ENCODE results near the gene MAML3. TPM values are rescaled to one million over a fixed set of nuclear protein-coding genes. Genes with fewer than 3 reads are reported as not detected.
A peak's percentile ranks its signal among the peaks of the same experiment; 100 is the strongest.

The MAML3 gene
- total RNA-seq, 1 donor from 2014 or later = 8.0 TPM

- peaks cover 2% of the 10 kb centered on the region for H3K36me3 Mint-ChIP-seq (ENCODE audit: unreplicated experiment)
- peaks cover 18% of the 10 kb centered on the region for H3K4me1 Mint-ChIP-seq (ENCODE audit: unreplicated experiment)
- no peaks in the 10 kb centered on the region for H3K9me3 Mint-ChIP-seq (ENCODE audit: unreplicated experiment)
- TF ChIP-seq, protein P1, sequence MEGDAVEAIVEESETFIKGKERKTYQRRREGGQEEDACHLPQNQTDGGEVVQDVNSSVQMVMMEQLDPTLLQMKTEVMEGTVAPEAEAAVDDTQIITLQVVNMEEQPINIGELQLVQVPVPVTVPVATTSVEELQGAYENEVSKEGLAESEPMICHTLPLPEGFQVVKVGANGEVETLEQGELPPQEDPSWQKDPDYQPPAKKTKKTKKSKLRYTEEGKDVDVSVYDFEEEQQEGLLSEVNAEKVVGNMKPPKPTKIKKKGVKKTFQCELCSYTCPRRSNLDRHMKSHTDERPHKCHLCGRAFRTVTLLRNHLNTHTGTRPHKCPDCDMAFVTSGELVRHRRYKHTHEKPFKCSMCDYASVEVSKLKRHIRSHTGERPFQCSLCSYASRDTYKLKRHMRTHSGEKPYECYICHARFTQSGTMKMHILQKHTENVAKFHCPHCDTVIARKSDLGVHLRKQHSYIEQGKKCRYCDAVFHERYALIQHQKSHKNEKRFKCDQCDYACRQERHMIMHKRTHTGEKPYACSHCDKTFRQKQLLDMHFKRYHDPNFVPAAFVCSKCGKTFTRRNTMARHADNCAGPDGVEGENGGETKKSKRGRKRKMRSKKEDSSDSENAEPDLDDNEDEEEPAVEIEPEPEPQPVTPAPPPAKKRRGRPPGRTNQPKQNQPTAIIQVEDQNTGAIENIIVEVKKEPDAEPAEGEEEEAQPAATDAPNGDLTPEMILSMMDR (IDR thresholded peaks at IDR 0.05) = no peak
- no peaks in the 10 kb centered on the region for H3K27me3 Mint-ChIP-seq (ENCODE audit: unreplicated experiment)
- DNase-seq (ENCODE audit: extremely low spot score, unreplicated experiment) = no peak
- no peak overlapping the region for H3K4me3 Mint-ChIP-seq (ENCODE audit: unreplicated experiment)
- no peak overlapping the region for H3K27ac Mint-ChIP-seq (ENCODE audit: unreplicated experiment)
Measured at GRCh38 chr4:139904406-139904805, 249.6 kb downstream of the MAML3 start.

DNA sequence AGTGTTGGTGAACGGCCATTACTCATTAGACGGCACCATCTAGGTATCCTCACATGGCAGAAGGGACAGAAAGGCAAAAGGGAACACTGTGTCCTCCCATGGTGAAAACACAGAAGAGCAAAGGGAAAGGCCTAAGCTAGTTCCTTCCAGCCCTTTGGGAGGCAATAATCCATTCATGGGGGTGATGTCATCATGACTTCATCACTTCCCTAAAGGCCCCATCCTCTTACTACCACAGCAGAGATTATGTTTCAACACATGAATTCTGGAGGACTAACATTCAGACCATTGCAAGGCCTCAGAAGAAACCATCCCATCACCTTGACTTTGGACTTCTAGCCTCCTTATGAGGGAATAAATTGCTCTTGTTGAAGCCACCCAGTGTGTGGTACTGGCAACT, 250.1 kb downstream of the MAML3 start:
- Mint-ChIP-seq H3K36me3 (ENCODE audit: unreplicated experiment) (peaks cover 2% of the 10 kb centered on the region), H3K27me3 (ENCODE audit: unreplicated experiment) (no peaks in the 10 kb centered on the region), H3K4me1 (ENCODE audit: unreplicated experiment) (peaks cover 18% of the 10 kb centered on the region), H3K9me3 (ENCODE audit: unreplicated experiment) (no peaks in the 10 kb centered on the region), H3K27ac (ENCODE audit: unreplicated experiment) (no peak overlapping the region), H3K4me3 (ENCODE audit: unreplicated experiment) (no peak overlapping the region)
- TF ChIP-seq, protein P1 (IDR thresholded peaks at IDR 0.05) = no peak
- no peak for DNase-seq (ENCODE audit: extremely low spot score, unreplicated experiment)

- Mint-ChIP-seq H3K27ac (ENCODE audit: unreplicated experiment) (peak overlapping the region; percentile 15), H3K4me3 (ENCODE audit: unreplicated experiment) (no peak overlapping the region)
- DNase-seq (ENCODE audit: extremely low spot score, unreplicated experiment) = no peak
Measured at GRCh38 chr4:139902321-139903320, 251.4 kb downstream of the MAML3 start.

GRCh38 chr4:139901531-139902320, 252.3 kb downstream of the MAML3 start:
- H3K27ac Mint-ChIP-seq (ENCODE audit: unreplicated experiment) = peak overlapping the region; percentile 28
- DNase-seq (ENCODE audit: extremely low spot score, unreplicated experiment) = no peak
- TF ChIP-seq, protein P1 (IDR thresholded peaks at IDR 0.05) = no peak
- H3K4me3 Mint-ChIP-seq (ENCODE audit: unreplicated experiment) = peak overlapping the region; percentile 19
- peaks cover 18% of the 10 kb centered on the region for H3K4me1 Mint-ChIP-seq (ENCODE audit: unreplicated experiment)
- peaks cover 2% of the 10 kb centered on the region for H3K36me3 Mint-ChIP-seq (ENCODE audit: unreplicated experiment)
- peaks cover 2% of the 10 kb centered on the region for H3K27me3 Mint-ChIP-seq (ENCODE audit: unreplicated experiment)
- H3K9me3 Mint-ChIP-seq (ENCODE audit: unreplicated experiment) = no peaks in the 10 kb centered on the region

More at GRCh38 chr4:139902321-139903320, 251.4 kb downstream of the MAML3 start:
- Mint-ChIP-seq H3K36me3 (ENCODE audit: unreplicated experiment) (peaks cover 2% of the 10 kb centered on the region), H3K4me1 (ENCODE audit: unreplicated experiment) (peaks cover 18% of the 10 kb centered on the region), H3K9me3 (ENCODE audit: unreplicated experiment) (no peaks in the 10 kb centered on the region), H3K27me3 (ENCODE audit: unreplicated experiment) (peaks cover 2% of the 10 kb centered on the region)
- TF ChIP-seq, protein P1 (IDR thresholded peaks at IDR 0.05) = no peak
